ENCODE data around the gene ZSWIM6.

Gene ZSWIM6

DNA sequence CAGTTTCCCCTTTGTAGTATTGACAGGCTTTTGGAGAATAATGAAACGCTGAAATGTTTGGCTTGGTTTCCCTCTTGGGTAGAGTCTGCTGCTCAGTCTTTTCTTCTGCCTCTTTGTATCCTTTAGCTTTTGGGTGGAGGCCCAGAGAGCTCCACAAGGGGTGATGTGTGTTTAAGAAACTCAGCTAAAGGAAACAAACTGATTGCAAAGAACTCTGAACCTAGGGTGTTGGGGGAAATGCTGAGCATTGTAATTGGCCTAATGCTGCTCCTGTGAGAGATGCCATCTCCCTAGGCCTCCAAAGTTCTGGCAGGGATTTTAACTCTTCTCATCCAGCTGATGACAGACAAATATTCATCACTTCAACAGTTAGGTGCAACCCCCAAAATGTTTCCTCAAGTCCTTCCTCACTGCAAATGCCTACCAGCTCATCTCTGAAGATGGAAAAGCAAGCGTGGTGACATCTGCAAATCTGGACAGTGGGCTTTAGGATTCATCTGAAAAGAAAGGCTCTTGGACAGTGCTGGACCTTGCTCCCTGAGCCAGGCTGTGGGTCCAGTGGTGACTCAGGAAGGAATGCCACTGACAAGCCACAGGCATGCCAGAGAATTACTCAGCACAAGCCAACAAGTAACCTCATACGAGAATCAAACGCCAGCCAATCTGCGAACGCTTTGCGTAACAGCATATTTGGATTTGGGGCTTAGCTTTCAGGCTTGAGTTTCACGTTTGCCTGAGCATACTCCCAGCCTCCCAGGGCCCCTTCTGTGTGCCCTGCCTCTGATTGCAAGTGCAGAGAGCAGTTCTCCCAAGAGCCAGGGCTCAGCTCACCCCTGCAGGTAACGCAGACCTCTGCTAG is 30.5 kb upstream of the ZSWIM6 start:
- TF ChIP-seq CTCF (IDR thresholded peaks at IDR 0.05) = no peak

DNA sequence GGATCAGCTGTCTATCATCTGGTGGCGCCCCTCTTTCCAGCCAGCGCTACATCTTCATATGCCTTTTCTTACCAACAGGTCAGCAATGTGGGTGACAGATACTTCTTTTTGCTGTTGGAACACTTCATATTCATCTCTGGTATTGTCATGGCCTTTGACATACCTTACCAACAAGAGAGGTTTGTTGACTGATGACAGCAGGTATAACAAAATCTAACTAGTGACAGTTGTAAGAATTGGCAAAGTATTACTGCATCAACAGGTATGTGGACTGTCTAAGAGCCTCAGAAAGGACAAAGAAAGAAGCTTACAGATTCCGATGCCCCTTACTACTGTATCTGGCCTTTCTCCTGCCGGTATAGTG is 29.9 kb upstream of the ZSWIM6 start:
- no peak for TF ChIP-seq CTCF (IDR thresholded peaks at IDR 0.05)

DNA sequence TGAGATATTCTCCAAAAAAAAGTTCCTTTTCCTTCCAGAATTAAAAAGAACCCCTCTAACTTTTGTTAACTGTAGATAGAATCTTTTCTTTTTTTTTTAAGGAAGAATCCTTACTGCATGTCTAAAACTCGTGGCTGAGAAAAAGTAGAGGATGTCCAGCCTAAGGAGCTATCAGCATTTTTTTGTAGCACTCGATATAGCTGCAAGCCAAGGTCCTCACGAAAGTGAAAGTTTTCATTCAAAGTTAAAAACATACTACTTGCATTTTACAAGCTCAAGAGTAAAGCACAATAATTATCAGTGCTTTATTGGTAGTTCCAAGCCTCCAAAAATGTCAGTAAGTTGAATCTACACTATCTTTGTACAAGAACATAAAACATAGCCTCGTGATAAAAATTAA is 28.7 kb upstream of the ZSWIM6 start:
- no peak for TF ChIP-seq CTCF (IDR thresholded peaks at IDR 0.05)

DNA sequence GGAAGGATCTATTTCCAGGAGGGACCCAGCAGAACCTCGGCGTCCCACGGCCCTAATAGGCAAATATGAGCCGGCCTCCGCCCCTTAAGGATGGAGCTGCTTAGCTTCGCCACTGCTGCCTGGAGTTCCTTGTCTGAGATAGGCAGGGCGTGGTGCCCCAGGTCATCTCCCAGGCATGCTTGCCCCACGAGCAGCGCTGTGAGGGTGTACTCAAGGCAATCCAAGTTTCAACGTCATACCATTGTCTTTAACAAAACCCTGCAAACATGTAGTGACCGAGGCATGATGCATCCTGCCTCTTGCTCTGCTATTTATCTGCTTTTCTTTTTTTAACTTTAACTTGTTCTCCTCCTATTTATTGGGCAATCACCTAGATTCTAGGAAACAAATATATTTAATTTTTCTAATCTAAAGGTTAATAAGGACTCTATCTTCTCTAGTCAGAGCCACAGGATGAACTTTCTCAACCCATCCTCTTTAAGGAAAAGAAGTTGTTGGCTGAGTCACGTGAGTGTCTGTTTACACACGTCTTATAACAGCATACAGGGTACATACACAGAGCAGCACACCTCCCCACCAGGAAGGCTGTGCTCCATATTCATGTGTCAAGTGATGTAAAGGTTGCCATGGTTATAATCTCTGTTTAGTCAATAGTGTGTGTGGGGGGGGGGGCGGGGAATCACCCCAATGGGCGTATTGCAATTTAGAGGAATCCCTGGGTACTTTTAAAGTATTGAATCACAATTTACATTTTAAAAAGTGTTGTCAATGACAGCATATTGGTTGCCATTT is 27.3 kb upstream of the ZSWIM6 start:
- no peak for TF ChIP-seq CTCF (IDR thresholded peaks at IDR 0.05)

- TF ChIP-seq CTCF (IDR thresholded peaks at IDR 0.05) = no peak
Observed at GRCh38 chr5:61306531-61307131, 25.4 kb upstream of the ZSWIM6 start.

- TF ChIP-seq CTCF (IDR thresholded peaks at IDR 0.05) = no peak
Observed at GRCh38 chr5:61307191-61307590, 24.9 kb upstream of the ZSWIM6 start.

DNA sequence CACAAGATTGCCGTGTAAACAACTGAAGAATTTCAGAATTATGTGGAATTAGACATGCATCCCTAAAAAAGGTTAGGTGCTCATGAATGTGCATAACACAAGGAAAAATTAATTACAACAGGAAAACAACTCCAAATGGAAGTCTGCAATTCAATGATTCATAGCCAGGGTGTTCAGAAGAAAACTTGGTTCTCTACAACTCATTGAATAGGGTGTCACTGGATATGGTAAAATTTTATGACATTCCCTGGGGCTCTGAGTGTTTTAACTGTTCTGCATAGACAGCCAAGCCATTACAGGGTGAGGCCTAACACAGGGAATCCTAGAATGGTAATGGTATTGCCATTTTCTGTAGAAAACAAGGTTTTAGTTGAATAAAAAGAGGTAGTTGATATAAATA is 24.4 kb upstream of the ZSWIM6 start:
- no peak for TF ChIP-seq CTCF (IDR thresholded peaks at IDR 0.05)
